Measurements from ENCODE around the gene HM13. TPM values are rescaled to one million over a fixed set of nuclear protein-coding genes. Genes with fewer than 3 reads are reported as not detected.

Gene HM13
- total and polyA plus RNA-seq, 2 of the 13 experiments (the other 11 are each of a cell fraction or from before 2014, with no cell fraction given), result 118 to 243 TPM

DNA sequence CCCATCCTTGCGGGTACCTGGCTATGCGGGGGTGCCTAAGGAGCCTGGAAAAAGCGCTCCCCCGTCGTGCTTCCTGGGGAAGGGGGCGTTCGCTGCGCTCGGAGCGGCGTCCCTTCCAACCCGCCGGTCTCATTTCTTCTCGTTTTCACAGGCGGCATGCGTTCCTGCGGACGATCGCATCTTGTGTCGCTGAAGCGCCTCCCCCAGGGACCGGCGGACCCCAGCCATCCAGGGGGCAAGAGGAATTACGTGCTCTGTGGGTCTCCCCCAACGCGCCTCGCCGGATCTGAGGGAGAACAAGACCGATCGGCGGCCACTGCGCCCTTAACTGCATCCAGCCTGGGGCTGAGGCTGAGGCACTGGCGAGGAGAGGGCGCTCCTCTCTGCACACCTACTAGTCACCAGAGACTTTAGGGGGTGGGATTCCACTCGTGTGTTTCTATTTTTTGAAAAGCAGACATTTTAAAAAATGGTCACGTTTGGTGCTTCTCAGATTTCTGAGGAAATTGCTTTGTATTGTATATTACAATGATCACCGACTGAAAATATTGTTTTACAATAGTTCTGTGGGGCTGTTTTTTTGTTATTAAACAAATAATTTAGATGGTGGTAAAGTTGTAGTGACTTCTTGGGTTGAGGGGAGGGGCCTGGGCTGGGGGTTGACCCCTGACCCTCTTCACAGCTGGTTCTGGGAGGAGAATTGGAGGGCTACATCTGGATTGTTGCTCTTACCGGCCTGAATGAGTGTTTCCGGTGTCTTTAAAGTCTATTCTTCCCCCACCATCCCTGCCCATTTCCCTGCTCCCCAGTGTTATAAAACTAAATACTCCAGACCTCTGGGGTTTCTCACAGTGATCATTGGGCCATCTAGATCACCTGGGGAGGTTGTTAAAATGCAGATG is 91.9 kb downstream of the HM13 start (continued):
- peak; percentile 39; the same call in 1 of the 2 replicates for TF ChIP-seq MAZ (IDR thresholded peaks at IDR 0.05; ENCODE audit: borderline replicate concordance, low read depth, low read length)
- TF ChIP-seq MAZ (CRISPR knock-in tag; IDR thresholded peaks at IDR 0.05; ENCODE audit: low read depth), result no peak; the same call in 1 of the 2 replicates
- peak; percentile 17; the same call in 1 of the 2 replicates for TF ChIP-seq RXRA (CRISPR knock-in tag; IDR thresholded peaks at IDR 0.05)
- no peak; the same call in none of the 2 replicates for TF ChIP-seq GZF1 (CRISPR knock-in tag; IDR thresholded peaks at IDR 0.05)
- TF ChIP-seq, protein P1, sequence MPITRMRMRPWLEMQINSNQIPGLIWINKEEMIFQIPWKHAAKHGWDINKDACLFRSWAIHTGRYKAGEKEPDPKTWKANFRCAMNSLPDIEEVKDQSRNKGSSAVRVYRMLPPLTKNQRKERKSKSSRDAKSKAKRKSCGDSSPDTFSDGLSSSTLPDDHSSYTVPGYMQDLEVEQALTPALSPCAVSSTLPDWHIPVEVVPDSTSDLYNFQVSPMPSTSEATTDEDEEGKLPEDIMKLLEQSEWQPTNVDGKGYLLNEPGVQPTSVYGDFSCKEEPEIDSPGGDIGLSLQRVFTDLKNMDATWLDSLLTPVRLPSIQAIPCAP (CRISPR knock-in tag; IDR thresholded peaks at IDR 0.05; ENCODE audit: low read depth), result 0 out of 2 replicates have a peak, but pooled peaks have one; percentile 64
- TF ChIP-seq ZNF768 (CRISPR knock-in tag; IDR thresholded peaks at IDR 0.05), result peak; percentile 61; the same call in 1 of the 2 replicates
- peak; percentile 10 for TF ChIP-seq GABPB1 (CRISPR knock-in tag; IDR thresholded peaks at IDR 0.05)
- no peak for TF ChIP-seq SIX1 (CRISPR knock-in tag; IDR thresholded peaks at IDR 0.05; ENCODE audit: borderline replicate concordance)
- peak; percentile 61; the same call in 1 of the 2 replicates for TF ChIP-seq ZNF616 (CRISPR knock-in tag; IDR thresholded peaks at IDR 0.05; ENCODE audit: low read depth)
- TF ChIP-seq, protein P2, sequence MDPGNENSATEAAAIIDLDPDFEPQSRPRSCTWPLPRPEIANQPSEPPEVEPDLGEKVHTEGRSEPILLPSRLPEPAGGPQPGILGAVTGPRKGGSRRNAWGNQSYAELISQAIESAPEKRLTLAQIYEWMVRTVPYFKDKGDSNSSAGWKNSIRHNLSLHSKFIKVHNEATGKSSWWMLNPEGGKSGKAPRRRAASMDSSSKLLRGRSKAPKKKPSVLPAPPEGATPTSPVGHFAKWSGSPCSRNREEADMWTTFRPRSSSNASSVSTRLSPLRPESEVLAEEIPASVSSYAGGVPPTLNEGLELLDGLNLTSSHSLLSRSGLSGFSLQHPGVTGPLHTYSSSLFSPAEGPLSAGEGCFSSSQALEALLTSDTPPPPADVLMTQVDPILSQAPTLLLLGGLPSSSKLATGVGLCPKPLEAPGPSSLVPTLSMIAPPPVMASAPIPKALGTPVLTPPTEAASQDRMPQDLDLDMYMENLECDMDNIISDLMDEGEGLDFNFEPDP (CRISPR knock-in tag; conservative IDR thresholded peaks at IDR 0.05), result 0 out of 2 replicates have a peak, but pooled peaks have one; percentile 78
- TF ChIP-seq THRA (CRISPR knock-in tag; IDR thresholded peaks at IDR 0.05; ENCODE audit: borderline replicate concordance), result peak; percentile 49; the same call in 1 of the 2 replicates
- TF ChIP-seq ZSCAN21 (CRISPR knock-in tag; IDR thresholded peaks at IDR 0.05; ENCODE audit: borderline replicate concordance), result peak; percentile 26; the same call in 1 of the 2 replicates
- no peak; the same call in 1 of the 2 replicates for TF ChIP-seq SPEN (CRISPR knock-in tag; IDR thresholded peaks at IDR 0.05; ENCODE audit: low read depth)
- TF ChIP-seq IRF9 (CRISPR knock-in tag; IDR thresholded peaks at IDR 0.05; ENCODE audit: borderline replicate concordance), result no peak
- TF ChIP-seq, protein P3, sequence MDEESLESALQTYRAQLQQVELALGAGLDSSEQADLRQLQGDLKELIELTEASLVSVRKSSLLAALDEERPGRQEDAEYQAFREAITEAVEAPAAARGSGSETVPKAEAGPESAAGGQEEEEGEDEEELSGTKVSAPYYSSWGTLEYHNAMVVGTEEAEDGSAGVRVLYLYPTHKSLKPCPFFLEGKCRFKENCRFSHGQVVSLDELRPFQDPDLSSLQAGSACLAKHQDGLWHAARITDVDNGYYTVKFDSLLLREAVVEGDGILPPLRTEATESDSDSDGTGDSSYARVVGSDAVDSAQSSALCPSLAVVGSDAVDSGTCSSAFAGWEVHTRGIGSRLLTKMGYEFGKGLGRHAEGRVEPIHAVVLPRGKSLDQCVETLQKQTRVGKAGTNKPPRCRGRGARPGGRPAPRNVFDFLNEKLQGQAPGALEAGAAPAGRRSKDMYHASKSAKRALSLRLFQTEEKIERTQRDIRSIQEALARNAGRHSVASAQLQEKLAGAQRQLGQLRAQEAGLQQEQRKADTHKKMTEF (CRISPR knock-in tag; IDR thresholded peaks at IDR 0.05), result no peak
- peak; percentile 64; the same call in 1 of the 2 replicates for TF ChIP-seq HOXA7 (CRISPR knock-in tag; IDR thresholded peaks at IDR 0.05)
- no peak for TF ChIP-seq EED (CRISPR knock-in tag; IDR thresholded peaks at IDR 0.05)
- peak; percentile 38; the same call in 1 of the 2 replicates for TF ChIP-seq ZNF746 (CRISPR knock-in tag; IDR thresholded peaks at IDR 0.05)
- TF ChIP-seq, protein P4, sequence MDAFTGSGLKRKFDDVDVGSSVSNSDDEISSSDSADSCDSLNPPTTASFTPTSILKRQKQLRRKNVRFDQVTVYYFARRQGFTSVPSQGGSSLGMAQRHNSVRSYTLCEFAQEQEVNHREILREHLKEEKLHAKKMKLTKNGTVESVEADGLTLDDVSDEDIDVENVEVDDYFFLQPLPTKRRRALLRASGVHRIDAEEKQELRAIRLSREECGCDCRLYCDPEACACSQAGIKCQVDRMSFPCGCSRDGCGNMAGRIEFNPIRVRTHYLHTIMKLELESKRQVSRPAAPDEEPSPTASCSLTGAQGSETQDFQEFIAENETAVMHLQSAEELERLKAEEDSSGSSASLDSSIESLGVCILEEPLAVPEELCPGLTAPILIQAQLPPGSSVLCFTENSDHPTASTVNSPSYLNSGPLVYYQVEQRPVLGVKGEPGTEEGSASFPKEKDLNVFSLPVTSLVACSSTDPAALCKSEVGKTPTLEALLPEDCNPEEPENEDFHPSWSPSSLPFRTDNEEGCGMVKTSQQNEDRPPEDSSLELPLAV (CRISPR knock-in tag; conservative IDR thresholded peaks at IDR 0.05; ENCODE audit: low read depth), result peak; percentile 58; the same call in 1 of the 2 replicates

Data from HepG2 (cell line).